Panc1 (cell line): Measurements from ENCODE around the gene TFDP2.

Experiments
- POLR2AphosphoS5 ChIP-seq: IDR thresholded peaks from 2 replicates; pipeline ENCODE4 v1.6.1; 2012; ENCODE audit warnings: mild to moderate bottlenecking, low read depth, low read length, moderate library complexity
- SIN3A ChIP-seq: IDR thresholded peaks from 2 replicates; pipeline ENCODE4 v1.6.1; 2012; ENCODE audit warnings: low read depth, mild to moderate bottlenecking, low read length, moderate library complexity, borderline replicate concordance; ENCODE audit not compliant: insufficient read depth
- TF ChIP-seq, protein P1 (sequence below): fragments of 450-650 bp; IDR thresholded peaks from 2 replicates; pipeline ENCODE4 v1.5.1; 2017; ENCODE audit warnings: mild to moderate bottlenecking

- TF ChIP-seq, protein P1, sequence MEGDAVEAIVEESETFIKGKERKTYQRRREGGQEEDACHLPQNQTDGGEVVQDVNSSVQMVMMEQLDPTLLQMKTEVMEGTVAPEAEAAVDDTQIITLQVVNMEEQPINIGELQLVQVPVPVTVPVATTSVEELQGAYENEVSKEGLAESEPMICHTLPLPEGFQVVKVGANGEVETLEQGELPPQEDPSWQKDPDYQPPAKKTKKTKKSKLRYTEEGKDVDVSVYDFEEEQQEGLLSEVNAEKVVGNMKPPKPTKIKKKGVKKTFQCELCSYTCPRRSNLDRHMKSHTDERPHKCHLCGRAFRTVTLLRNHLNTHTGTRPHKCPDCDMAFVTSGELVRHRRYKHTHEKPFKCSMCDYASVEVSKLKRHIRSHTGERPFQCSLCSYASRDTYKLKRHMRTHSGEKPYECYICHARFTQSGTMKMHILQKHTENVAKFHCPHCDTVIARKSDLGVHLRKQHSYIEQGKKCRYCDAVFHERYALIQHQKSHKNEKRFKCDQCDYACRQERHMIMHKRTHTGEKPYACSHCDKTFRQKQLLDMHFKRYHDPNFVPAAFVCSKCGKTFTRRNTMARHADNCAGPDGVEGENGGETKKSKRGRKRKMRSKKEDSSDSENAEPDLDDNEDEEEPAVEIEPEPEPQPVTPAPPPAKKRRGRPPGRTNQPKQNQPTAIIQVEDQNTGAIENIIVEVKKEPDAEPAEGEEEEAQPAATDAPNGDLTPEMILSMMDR = no peak
- TF ChIP-seq POLR2AphosphoS5 (no peak), SIN3A (no peak)
Observed at GRCh38 chr3:142053244-142053643, 96.1 kb downstream of the TFDP2 start.
